Measurements from ENCODE around the gene ZNF354B.
"Not testable (repeated sequence)": the region's sequence is repeated elsewhere in the genome, so short reads cannot be mapped to it uniquely, and the experiment has no call there.

The ZNF354B gene

DNA sequence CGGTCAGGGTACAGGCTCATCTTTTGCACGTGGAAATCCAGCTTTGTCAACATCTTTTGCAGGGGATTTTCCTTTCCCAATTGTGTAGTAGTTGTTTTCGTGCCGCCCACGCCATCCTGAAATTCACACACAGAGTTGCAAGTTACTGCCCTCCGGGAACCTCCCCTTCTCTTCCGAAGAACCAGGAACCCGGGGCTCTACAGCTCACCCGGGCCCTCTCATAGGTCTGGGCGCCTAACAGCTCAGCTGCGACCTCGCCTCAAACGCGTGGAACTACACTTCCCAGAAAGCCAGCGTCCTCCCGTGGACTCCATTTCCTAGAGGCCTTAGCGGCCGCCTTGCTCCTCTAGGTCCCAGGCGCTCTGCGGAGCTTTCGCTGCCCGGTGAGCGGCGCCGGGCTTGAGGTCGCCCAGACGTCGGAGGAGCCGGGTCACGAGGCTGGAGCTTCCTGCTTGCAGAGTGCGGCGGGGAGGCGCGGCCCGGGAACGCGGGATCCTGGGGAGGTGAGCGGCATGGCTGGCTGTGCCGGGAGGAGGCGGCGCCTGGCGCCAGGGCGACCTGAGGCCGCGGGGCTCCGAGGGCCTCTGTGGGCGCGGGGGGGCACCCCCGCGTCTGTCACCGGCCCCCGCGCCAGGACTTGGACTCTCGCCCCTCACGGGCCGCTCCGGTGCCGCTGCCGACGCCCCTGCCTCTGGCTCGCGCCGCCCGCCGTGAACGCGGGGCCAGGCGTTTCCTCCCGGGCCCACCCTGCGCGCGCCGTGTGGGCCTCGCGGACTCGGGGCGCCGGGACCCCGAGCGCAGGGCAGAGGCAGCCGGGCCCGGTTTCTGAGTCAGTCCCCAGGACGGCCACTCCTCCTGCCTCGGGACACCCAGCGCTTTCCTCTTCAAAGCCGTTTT is at the start of gene ZNF354B:
TSS of gene ZNF354B (plus strand) at position 329 of the 897 bp plus-strand sequence. CDS start 1,095 bp downstream, outside the sequence.
- peak; percentile 64 for DNase-seq (ENCODE audit: low read depth)

DNA sequence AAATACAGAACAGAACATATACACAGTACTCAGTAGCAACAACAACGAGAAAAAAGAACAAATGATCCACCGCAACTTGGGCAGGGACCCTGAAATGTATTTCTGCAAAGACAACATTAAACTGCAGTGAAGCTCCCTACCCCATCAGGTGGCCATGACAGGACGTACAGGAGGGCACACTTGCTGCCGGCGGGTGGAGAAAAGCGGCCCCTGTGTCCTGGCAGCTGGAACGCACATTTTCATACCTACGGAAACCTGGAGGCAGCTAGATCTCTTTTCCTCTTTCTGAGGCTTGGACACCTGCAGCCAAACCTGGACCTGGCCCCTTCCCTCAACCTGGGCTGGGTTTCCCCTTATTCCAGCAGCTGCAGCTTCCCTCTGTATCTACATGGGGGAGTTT is 42.2 kb upstream of the ZNF354B start:
- DNase-seq (ENCODE audit: low read depth), result no peak

DNA sequence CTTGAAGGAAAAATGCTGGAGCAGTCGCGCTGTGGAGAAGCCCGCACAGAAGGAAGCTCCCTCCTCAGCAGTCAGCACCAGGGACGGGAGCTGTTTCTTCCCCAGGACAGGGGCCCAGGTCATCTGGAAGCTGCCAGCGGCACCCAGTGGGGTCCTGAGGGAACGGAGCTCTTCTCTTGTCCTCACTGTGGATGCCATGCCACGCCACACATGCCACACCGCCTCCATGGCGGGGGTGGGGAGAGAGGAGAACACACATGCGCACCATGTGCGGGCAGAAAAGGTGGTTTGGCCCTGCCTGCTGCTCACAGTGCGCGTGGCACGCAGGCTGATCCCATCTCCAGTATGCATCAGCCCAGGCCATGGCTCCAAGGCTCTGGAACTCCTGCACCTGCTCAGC is 41.7 kb upstream of the ZNF354B start:
- no peak for DNase-seq (ENCODE audit: low read depth)

DNA sequence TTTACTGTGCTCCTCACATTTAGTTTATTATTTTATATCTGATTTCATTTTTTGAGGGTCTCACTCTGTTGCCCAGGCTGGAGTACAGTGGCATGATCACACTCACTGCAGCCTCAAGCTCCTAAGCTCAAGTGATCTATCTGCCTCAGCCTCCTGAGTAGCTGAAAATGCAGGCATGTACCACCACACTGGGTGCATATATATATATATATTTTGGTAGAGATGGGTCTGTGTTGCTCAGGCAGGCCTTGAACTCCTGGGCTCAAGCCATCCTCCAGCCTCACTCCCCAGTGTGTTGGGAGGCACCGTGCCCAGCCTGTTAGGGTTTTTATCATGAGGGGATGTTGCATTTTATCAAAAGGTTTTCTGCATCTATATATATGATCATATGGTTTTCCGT is 39.8 kb upstream of the ZNF354B start:
- no peak for DNase-seq (ENCODE audit: low read depth)

DNA sequence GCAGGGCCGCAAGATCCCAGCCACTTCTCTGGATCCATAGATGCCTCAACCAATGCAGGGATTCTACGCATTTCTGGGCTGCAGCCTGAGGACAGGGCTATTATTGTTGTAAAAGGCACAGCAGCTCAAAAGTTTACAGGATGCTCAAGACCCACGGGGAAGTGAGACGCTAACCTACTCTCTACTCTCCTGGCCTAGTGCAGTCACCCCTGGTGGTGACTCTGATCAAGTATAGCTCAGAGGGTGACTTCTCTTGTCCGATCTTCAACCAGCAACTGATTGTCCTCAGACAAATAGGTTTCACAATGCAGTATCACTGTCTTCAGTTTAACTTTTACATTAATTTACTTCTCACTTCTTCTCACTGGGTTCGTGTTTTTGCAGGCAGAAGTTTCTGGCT is 34.3 kb upstream of the ZNF354B start:
- DNase-seq (ENCODE audit: low read depth), result no peak

DNA sequence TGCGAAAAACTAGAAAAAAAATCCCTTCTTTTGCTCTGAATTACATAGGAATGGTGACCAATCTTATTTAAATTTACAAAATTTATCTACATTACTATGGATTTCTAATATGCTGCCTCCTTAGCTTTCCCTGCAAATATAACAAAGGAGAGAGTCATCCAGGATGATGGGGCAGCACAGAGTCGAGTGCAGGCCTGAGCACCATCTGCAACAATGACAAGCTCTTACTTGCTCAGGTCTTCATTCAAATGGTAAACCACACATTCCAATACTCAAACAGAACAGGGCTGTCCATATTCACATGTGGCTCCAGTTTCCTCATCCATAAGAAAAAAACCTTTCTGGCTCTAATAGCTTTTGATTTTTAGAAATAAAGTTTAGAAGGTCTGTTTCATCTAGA is 33.5 kb upstream of the ZNF354B start:
- DNase-seq (ENCODE audit: low read depth), result no peak

DNA sequence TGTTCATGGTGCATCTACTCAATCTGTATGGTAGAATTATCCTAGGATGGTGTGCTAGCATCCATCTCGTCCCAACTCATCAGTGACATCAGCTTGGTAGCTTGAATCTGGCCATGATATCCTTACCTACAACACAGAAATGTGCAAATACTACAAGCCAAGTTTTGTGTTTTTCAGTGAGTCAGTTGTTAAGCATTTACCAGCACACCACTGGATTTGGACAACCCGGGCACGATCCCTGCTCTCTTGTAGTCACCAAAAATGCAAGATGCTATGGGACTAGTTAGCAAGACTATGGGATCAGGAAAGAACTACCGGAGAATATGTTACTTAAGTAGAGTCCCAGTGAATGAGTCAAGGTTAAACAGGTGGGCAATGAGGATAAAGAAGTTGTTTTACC is 32.1 kb upstream of the ZNF354B start:
- no peak for DNase-seq (ENCODE audit: low read depth)

DNA sequence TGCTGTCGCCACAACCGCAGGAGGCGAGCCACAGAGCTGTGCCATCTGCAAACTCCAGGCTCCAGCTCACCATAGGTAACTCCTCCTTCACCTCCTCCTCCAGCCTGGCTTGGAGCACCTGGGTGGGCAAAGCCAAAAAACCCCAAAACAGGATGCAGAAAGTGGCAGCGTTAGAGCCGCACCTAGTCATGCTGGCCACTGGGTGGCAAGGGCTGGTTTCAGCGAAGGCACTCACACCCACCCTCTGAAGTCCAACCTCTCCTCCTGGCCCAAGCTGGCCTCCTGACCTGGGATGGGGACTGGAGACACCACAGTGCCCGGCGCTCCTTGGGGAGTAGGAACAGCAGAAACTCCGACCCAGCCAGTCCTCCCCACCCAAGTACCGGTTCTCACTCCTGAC is 28.7 kb upstream of the ZNF354B start:
- DNase-seq (ENCODE audit: low read depth), result no peak

DNA sequence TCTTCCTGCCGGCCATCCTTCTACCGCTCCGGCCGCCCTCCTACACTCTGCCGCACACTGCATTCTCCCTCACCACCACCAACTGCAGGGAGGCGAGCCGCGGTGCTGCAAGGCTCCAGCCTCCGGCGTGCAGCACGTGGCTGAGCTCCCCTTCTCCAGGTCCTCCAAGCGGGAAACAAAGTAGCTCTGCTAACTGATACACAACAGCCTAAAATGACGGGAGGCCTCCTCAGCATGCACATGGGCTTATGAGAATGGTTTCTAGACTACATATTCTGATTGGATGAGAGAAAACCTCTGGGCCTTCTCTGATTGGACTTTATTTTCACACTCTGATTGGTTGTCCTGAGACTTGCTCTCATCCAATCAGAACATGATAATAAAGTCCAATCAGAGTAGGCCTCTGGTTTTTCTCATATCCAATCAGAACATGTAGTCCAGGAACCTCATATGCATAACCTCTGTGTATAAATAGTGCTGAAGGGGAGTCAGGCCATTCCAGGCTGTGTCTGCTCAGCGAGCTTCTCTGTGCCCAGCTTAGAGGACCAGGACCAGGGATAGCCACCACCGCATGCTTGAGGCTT is 27.0 kb upstream of the ZNF354B start:
- DNase-seq (ENCODE audit: low read depth), result no peak

DNA sequence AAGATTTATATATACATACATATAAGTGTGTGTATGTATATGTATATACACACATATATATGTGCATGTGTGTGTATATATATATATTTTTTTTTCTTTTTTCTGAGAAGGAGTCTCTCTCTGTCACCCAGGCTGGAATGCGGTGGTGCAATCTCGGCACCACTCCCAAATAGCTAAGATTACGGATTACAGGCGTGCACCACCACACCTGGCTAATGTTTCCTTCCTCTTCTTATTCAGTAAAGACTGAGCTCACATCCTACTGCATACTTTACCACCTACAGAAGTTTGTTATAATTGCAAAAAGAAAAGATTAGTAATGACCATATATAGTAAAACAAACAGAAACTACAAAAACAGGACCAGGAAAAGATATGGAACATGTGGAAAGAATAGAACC is 23.1 kb upstream of the ZNF354B start:
- DNase-seq (ENCODE audit: low read depth), result no peak

DNA sequence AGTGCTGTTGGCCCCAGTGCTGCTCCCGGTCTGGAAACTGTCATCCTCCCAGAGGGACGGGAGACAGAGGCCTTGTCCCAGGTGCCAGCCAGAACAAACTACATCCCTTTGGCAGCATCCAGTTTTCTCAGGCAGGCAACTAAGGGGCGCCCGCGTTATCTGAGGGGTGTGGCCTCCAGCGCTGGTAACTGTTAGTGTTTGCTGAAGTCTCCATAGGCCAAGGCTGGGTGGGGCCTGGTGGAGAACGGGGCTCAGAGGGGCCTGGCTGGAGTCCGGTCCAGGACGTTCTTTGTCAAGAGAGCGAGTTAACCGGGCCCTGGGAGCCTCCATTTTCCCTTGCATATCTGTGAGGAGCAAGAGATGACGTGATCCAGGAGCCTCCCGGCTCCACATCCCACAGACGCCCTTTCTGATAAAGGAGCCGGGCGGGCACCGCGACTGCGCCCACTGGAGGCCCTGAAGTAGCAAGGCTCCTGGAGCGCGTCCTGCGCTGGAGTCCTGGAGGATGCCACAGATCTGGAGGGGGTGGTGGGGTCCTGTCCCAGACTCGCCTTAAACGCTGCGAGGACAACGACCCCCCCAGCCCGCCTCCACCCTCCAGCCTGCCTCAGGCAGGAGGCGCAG is 20.9 kb upstream of the ZNF354B start:
- not testable (repeated sequence) for DNase-seq (ENCODE audit: low read depth)

DNA sequence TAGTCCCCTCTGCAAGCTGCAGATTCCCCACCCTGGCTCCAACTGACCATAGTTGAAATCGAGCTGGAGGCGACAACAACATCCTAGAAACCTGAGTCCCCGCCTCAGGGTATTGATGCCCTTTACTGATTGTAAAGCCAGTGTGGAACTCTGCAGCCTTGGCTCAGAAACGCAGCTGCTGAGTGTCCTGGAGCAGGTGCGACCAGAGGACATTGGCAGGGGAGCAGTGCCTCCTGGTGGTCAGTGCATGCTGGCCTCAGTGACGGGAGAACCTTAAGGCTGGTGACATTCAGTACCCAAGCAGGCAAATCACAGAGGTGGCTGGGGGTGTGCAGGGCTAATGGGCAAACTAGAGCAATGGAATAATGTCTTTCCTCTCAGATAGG is 20.4 kb upstream of the ZNF354B start:
- DNase-seq (ENCODE audit: low read depth), result peak; percentile 12

DNA sequence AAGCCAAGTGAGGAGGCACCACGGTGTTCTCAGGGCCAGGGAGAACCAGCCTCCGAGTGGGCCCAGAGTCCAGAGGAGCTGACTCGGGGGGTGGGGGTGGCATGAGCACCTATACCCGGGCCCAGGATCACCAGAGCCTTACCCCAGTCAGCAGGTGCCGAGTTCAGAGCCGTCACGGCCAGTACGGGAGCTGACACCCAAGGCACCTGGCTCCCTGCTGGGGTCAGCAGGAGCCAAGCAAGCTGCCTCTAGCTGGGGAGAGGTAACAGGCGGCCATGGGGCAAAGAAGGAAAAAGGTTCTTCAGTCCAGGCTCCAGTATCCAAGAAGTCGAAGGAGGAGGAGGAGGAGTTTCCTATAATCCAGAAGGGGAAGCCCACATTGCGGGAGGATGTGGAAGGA is 19.4 kb upstream of the ZNF354B start:
- not testable (repeated sequence) for DNase-seq (ENCODE audit: low read depth)

DNA sequence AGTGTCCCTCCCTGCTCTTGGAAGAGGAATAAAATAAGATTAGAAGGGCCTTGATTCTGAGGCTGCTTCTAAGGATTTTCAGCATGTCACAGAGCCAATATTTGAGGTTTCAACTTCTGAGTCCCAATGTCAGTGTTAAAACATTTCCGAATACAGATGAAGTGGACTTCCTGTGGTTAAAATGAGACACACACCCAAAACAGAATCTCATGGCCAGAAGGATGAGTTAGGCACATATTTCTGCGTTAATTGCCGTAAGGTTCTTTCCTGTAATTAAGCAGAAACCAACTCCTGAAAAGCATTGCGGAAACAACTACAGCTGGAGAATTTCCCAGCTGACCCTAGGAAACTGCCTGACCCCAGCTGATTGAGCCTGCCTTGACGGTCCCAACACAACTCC is 10.4 kb upstream of the ZNF354B start:
- DNase-seq (ENCODE audit: low read depth), result no peak

DNA sequence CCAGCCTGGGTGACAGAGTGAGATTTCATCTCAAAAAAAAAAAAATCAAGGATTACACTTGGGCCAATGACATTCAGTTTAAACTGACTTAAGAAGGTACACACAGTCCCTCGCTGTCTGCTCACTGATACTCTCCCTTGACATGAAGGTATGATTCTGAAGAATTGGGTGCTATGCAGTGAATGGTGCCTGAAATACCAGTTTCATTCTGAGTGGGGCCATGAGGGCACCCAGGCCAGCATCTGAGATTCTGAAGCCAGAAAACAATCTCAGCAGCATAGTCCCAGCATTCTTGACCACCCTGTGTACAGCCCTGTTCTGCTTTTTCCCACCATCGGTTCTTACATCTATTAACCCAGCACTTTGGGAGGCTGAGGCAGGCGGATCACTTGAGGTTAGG is 7.8 kb upstream of the ZNF354B start:
- no peak for DNase-seq (ENCODE audit: low read depth)

DNA sequence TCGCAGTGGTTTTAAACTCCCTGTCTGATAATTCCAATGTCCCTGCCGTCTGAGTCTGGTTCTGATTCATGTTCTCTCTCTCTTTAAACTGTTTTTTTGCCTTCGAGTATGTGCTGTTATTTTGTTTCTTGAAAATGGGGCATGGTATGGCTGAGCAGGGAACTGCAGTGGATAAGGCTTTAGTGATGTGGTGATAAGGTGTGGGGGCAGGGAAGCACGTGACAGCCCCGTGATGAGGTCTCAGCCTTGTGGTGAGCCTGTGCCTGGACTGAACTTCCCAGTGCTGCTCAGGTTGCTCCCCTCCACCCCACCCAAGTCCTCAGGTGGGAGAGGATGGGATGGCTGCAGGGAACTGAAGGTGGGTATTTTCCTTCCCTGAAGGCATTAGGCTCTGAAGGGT is 5.5 kb upstream of the ZNF354B start:
- DNase-seq (ENCODE audit: low read depth), result no peak

DNA sequence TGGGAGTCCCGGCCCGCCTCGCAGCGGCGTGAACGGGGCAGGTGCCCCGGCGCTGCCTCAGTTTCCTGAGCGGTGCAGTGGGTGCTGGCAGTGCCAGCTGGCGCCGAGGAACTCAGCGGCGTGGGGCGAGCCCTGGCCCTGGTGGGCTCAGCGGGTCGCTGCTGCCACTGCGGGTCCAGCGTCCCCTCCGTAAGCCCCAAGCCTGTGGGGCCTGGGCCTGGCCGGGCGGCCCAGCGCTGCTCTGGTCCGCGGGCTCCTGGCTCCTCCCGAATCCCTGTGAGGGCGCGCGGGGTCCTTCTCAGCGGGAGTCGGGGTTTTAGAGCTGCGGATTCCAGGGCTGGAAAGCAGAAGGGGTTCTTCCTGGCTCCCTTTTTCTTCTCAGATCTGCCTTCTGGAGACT is 862 bp downstream of the ZNF354B start:
- not testable (repeated sequence) for DNase-seq (ENCODE audit: low read depth)

DNA sequence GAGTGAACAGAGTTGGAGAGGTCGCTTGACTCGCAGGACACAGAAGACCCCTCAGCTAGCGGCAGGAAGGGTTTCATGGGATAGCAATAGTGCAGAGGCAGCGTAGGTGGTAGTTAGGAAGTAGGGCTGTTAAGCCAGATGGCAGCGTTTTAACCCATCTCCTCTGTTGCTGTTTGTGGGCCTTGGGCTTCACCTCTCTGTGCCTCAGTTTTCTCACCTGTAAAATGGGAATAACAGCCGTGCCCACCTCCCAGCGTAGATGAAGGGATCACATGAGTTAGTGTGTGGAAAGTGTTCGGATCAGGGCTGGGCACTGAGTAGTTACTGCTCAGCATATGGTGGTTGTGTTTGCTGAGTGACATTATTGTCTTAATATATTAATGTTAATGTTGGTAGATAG is 1.9 kb downstream of the ZNF354B start:
- DNase-seq (ENCODE audit: low read depth), result no peak

DNA sequence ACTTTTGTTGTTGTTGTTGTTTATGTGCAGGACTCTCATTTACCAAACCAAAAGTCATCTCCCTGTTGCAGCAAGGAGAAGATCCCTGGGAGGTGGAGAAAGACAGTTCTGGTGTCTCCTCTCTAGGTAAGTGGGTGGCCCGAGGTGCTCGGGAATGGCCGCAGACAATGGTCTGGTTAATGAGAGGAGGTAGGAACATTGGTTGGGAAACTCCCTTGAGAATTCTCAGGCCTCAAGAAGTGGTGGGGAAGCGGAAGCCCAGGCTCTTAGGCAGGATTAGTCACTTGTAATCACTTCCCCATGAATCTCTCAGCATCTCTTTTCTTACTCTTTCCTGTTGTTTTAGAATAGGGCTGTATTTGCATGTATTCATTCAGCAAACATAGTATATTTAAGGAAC is 7.2 kb downstream of the ZNF354B start:
- DNase-seq (ENCODE audit: low read depth), result no peak

DNA sequence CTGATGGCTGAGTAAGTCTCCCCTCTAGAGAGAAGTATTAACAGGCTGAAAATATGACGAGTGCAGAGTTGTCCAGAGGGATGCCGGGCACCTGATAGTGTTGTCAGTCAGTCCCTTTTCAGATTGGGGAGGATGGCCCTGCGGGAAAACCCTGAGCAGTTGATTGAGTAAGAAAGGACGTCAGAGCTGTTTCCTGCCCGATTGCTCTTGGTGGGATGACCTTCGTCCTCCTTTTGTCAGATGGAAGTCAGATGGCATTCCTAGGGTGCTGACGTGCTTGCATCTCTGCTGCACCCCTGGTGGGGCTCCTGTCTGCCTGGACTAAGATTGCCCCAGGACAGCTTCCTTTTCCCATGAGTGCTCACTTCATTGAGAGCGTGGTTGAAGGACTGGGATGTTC is 9.8 kb downstream of the ZNF354B start:
- DNase-seq (ENCODE audit: low read depth), result no peak

DNA sequence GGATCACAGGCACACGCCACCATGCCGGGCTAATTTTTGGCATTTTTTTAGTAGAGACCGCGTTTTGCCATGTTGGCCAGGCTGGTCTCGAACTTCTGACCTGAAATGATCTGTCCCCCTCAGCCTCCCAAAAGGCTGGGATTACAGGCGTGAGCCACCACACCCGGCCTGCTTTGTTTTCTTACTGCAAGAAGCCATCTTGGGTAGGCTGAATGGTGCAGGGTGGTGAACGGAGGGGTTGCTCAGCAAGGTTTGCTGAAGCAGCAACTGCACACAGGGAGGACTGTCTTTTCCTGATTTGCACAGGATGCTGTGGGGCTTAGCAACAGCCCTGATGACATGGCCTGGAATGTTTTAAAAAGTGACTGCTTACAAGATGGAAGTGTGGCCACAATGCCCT is 10.7 kb downstream of the ZNF354B start:
- DNase-seq (ENCODE audit: low read depth), result no peak

DNA sequence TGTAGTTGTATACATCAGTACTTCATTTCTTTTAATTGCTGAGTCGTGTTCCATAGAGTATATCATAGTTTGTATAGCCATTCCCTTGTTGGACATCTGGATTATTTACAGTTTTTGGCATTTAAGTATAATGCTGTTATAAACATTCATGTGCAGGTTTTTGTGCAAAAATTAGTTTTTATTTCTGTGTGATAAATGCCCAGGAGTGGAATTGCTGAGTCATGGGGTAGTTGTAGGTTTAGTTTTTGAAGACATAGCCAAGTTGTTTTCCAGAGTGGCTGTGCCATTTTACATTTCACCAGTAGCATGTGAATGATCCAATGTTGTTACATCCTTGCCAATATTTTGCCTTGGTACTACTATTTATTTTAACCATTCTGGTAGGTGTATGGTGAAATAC is 12.5 kb downstream of the ZNF354B start:
- no peak for DNase-seq (ENCODE audit: low read depth)

DNA sequence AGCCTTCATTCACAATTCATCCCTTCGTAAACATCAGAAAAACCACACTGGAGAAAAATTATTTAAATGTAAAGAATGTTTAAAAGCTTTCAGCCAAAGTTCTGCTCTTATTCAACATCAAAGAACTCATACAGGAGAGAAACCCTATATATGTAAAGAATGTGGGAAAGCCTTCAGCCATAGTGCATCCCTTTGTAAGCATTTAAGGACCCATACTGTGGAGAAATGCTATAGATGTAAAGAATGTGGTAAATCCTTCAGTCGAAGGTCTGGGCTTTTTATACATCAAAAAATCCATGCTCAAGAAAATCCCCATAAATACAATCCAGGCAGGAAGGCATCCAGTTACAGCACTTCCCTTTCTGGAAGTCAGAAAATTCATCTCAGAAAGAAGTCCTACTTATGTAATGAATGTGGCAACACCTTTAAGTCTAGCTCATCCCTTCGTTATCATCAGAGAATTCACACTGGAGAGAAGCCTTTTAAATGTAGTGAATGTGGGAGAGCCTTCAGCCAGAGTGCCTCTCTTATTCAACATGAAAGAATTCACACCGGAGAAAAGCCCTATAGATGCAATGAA is 23.5 kb downstream of the ZNF354B start:
- DNase-seq (ENCODE audit: low read depth), result not testable (repeated sequence)
